Activated CD8-positive, alpha-beta memory T cell treated with anti-CD3 and anti-CD28 coated beads for 24 hours (primary cell): ENCODE results near the gene PSEN1.

Experiments used
- DNase-seq: peaks from one replicate; pipeline ENCODE4 v3.0.0-alpha.2; 2020

The PSEN1 gene

GRCh38 chr14:73221945-73222344 is 85.6 kb downstream of the PSEN1 start:
- no peak for DNase-seq

- DNase-seq: no peak
Observed at GRCh38 chr14:73223049-73223448, 86.7 kb downstream of the PSEN1 start.

- DNase-seq: no peak
Observed at GRCh38 chr14:73225496-73225895, 89.2 kb downstream of the PSEN1 start.

- DNase-seq: no peak
Observed at GRCh38 chr14:73227812-73228781, 91.8 kb downstream of the PSEN1 start.

- DNase-seq: no peak
Observed at GRCh38 chr14:73230051-73230450, 93.7 kb downstream of the PSEN1 start.

- DNase-seq: no peak
Observed at GRCh38 chr14:73231981-73232851, 95.9 kb downstream of the PSEN1 start.

GRCh38 chr14:73232984-73233383 is 96.7 kb downstream of the PSEN1 start:
- DNase-seq: no peak

- no peak for DNase-seq
Observed at GRCh38 chr14:73233564-73233963, 97.3 kb downstream of the PSEN1 start.

GRCh38 chr14:73234029-73234428 is 97.7 kb downstream of the PSEN1 start:
- DNase-seq: no peak

- no peak for DNase-seq
Observed at GRCh38 chr14:73234586-73235394, 98.5 kb downstream of the PSEN1 start.

GRCh38 chr14:73235531-73236155 is 99.3 kb downstream of the PSEN1 start:
- DNase-seq: no peak

- DNase-seq: no peak
Observed at GRCh38 chr14:73236157-73236556, 99.8 kb downstream of the PSEN1 start.

GRCh38 chr14:73236752-73237218 is 100.5 kb downstream of the PSEN1 start:
- DNase-seq: no peak

- no peak for DNase-seq
Observed at GRCh38 chr14:73237219-73237785, 101.0 kb downstream of the PSEN1 start, which contains the start of gene PAPLN. PAPLN (plus strand) TSS chr14:73237506; CDS start chr14:73239779, 2,273 bp downstream.

- no peak for DNase-seq
Observed at GRCh38 chr14:73237786-73238423, 101.6 kb downstream of the PSEN1 start.

- DNase-seq: no peak
Observed at GRCh38 chr14:73238424-73238852, 102.1 kb downstream of the PSEN1 start.

- no peak for DNase-seq
Observed at GRCh38 chr14:73238941-73239340, 102.6 kb downstream of the PSEN1 start.

GRCh38 chr14:73239393-73240241 is 103.3 kb downstream of the PSEN1 start:
- DNase-seq: no peak

- no peak for DNase-seq
Observed at GRCh38 chr14:73240816-73241480, 104.6 kb downstream of the PSEN1 start.
